ENCODE measurements around the gene PARD3B. TPM values are rescaled to one million over a fixed set of nuclear protein-coding genes. Genes with fewer than 3 reads are reported as not detected.
A peak's percentile ranks its signal among the peaks of the same experiment; 100 is the strongest.

Gene PARD3B
- total RNA-seq, 6 experiments from 2014 or later: 5.3 to 11.2 (median 8.3) TPM

DNA sequence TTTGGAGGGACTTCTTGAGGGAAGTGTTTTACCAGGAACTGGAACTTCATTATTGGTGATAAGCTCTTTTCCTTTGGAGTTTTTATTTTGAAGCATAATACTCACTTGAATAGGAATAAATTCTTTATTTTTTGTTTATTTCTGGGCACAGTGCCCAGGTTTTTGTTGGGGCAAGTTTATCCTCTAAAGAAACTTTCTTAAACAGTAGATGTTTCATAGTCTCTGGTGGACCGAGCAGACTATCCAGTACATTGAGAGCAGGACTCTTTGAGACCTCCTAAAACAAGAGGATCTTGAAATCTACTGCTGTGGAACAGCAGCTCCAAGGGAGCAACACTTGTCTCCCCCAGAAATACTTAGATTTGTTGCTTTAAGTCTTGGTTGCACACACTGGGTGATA, 109.4 kb downstream of the PARD3B start:
- ATAC-seq (peak in 1 of 4 donors; percentile 14), DNase-seq (no peak)
- H3K27ac ChIP-seq: no peak overlapping the region

GRCh38 chr2:204655101-204655500, 109.8 kb downstream of the PARD3B start:
- ATAC-seq (peak; percentile 52 to 86 (median 69)), DNase-seq (no peak)
- intact Hi-C loops (cut with DNase I): no loop called here
- Histone ChIP-seq H3K9me3 (no peaks in the 10 kb centered on the region), H3K27ac (no peak overlapping the region), H3K36me3 (no peaks in the 10 kb centered on the region), H3K27me3 (no peaks in the 10 kb centered on the region), H3K4me1 (no peaks in the 10 kb centered on the region), H3K4me3 (no peak overlapping the region)
- 77% methylated on average over 2 of the region's 2 CpGs for WGBS (ENCODE audit: insufficient coverage, low coverage, low lambda C conversion rate, missing lambda C conversion rate)
- TF ChIP-seq POLR2A (IDR thresholded peaks at IDR 0.05) (no peak), CTCF (IDR thresholded peaks at IDR 0.05) (no peak)

More for the DNA sequence above, 109.4 kb downstream of the PARD3B start:
- H3K9me3 ChIP-seq: no peaks in the 10 kb centered on the region
- intact Hi-C loops (cut with DNase I): no loop called here
- no peaks in the 10 kb centered on the region for H3K4me1 ChIP-seq
- no peak overlapping the region for H3K4me3 ChIP-seq
- no peaks in the 10 kb centered on the region for H3K27me3 ChIP-seq
- WGBS (ENCODE audit: insufficient coverage, low coverage, low lambda C conversion rate, missing lambda C conversion rate): 47% methylated on average over 1 of the region's 1 CpG
- TF ChIP-seq CTCF (IDR thresholded peaks at IDR 0.05) (no peak), POLR2A (IDR thresholded peaks at IDR 0.05) (no peak)
- H3K36me3 ChIP-seq: no peaks in the 10 kb centered on the region

DNA sequence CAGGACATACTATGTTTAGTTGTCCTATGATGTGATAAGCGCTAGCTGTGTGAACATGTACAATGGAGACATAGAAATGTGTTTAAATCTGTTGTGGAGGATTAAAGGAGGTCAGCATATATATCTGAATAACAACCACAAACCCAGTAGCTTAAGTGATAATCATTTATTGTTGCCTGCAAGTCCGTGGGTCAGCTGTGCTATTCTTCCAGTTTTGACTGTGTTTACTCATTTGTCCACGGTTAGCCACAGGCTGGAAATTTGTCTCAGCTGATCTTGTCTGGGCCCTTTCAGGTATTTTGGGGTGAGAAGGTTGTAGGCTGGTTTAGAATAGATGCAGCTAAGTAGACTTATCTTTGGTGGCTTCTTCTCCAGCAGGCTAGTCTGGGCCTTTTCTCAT, 110.4 kb downstream of the PARD3B start:
- intact Hi-C loops (cut with DNase I): no loop called here
- no peak for ATAC-seq
- TF ChIP-seq POLR2A (IDR thresholded peaks at IDR 0.05): no peak
- TF ChIP-seq CTCF (IDR thresholded peaks at IDR 0.05): no peak
- WGBS (ENCODE audit: insufficient coverage, low coverage, low lambda C conversion rate, missing lambda C conversion rate): 94% methylated on average over 2 of the region's 3 CpGs
- Histone ChIP-seq H3K9me3 (no peaks in the 10 kb centered on the region), H3K27me3 (no peaks in the 10 kb centered on the region), H3K4me1 (no peaks in the 10 kb centered on the region), H3K27ac (no peak overlapping the region), H3K4me3 (no peak overlapping the region), H3K36me3 (no peaks in the 10 kb centered on the region)
- no peak for DNase-seq

DNA sequence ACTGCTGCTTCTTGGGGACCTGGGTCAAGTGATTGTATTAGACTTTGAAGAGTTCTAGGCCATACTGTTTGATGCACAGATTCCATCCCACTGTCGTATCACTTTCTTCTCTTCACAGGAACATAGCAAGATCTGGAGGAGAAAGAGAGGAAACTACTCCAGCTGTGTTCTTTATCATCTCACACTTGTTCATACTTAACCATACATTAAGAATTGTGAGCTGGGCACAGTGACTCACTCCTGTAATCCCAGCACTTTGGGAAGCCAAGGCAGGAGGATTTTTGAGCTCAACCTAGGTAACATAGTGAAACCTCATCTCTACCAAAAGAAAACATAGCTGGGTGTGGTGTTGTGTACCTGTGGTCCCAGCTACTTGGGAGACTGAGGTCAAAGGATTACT, 111.7 kb downstream of the PARD3B start:
- DNase-seq: no peak
- H3K36me3 ChIP-seq: no peaks in the 10 kb centered on the region

More for the DNA sequence above, 111.7 kb downstream of the PARD3B start:
- H3K27ac ChIP-seq: no peak overlapping the region
- no peaks in the 10 kb centered on the region for H3K9me3 ChIP-seq
- WGBS (ENCODE audit: insufficient coverage, low coverage, low lambda C conversion rate, missing lambda C conversion rate): 100% methylated on average over 1 of the region's 1 CpG
- TF ChIP-seq CTCF (IDR thresholded peaks at IDR 0.05) (no peak), POLR2A (IDR thresholded peaks at IDR 0.05) (no peak)
- no peak overlapping the region for H3K4me3 ChIP-seq
- intact Hi-C loops (cut with DNase I): no loop called here
- no peaks in the 10 kb centered on the region for H3K27me3 ChIP-seq
- ATAC-seq: no peak
- no peaks in the 10 kb centered on the region for H3K4me1 ChIP-seq
